Liver (tissue), 4 donors: ENCODE data around the gene DNAJC22. TPM values are rescaled to one million over a fixed set of nuclear protein-coding genes. Genes with fewer than 3 reads are reported as not detected.

Experiments used
- polyA plus RNA-seq, 2 donors: library from polyadenylated mRNA; stranded (reverse) in 1 of 2; unstranded in 1 of 2; fragments of 200-250 nt in 1 of 2; fragments of >200 nt in 1 of 2; fragmentation: Nextera tagmentation in 1 of 2; extraction: Ambion mirVana in 1 of 2; gene quantifications; one replicate each; pipeline versions ENCODE4 v1.2.1 to v1.2.3, GENCODE V29; 2013 to 2015
- total RNA-seq, 2 donors: library from RNA; depleted of rRNA; stranded (reverse); fragments of >200 nt; gene quantifications; one replicate each; pipeline ENCODE4 v1.2.3, GENCODE V29; 2014
- donor health status: healthy.
- donor health status: healthy.
- donor health status: healthy.

Gene DNAJC22
- total and polyA plus RNA-seq, 4 donors = 16.6 to 49.4 (median 28.2) TPM

Other genes starting within 250 kb of the DNAJC22 start
- 10 to 100 TPM; 13.0 to 23.7 TPM for gene LMBR1L, start 236.0 kb upstream of the DNAJC22 start, total RNA-seq
- 10 to 100 TPM in 1 of 2 donors, 1 to 10 TPM in 1; 9.3 to 10.5 TPM for gene LMBR1L, start 236.0 kb upstream of the DNAJC22 start, polyA plus RNA-seq
- gene TUBA1B, start 215.5 kb upstream of the DNAJC22 start, total RNA-seq = 1,000 to 10,000 TPM in 1 of 2 donors, 100 to 1,000 TPM in 1; 161 to 1,268 TPM
- gene TUBA1B, start 215.5 kb upstream of the DNAJC22 start, polyA plus RNA-seq = 100 to 1,000 TPM; 125 to 325 TPM
- gene TUBA1A, start 157.8 kb upstream of the DNAJC22 start, total RNA-seq = 10 to 100 TPM; 14.8 to 28.0 TPM
- 10 to 100 TPM in 1 of 2 donors, 1 to 10 TPM in 1; 4.2 to 17.5 TPM for gene TUBA1A, start 157.8 kb upstream of the DNAJC22 start, polyA plus RNA-seq
- 100 to 1,000 TPM; 102 to 103 TPM for gene TUBA1C, start 81.8 kb upstream of the DNAJC22 start, total RNA-seq
- 100 to 1,000 TPM in 1 of 2 donors, 10 to 100 TPM in 1; 54.6 to 162 TPM for gene TUBA1C, start 81.8 kb upstream of the DNAJC22 start, polyA plus RNA-seq
- gene PRPH, start 51.7 kb upstream of the DNAJC22 start, total RNA-seq = not detected
- under 1 TPM in 1 of 2 donors, not detected in 1; 0.05 TPM for gene PRPH, start 51.7 kb upstream of the DNAJC22 start, polyA plus RNA-seq
- gene TROAP, start 23.6 kb upstream of the DNAJC22 start, total RNA-seq = 10 to 100 TPM in 1 of 2 donors, not detected in 1; 17.5 TPM
- gene TROAP, start 23.6 kb upstream of the DNAJC22 start, polyA plus RNA-seq = 1 to 10 TPM in 1 of 2 donors, under 1 TPM in 1; 0.97 to 2.0 TPM
- gene C1QL4, start 9.7 kb upstream of the DNAJC22 start, total RNA-seq = not detected
- not detected for gene C1QL4, start 9.7 kb upstream of the DNAJC22 start, polyA plus RNA-seq
- 1 to 10 TPM; 4.1 to 5.2 TPM for gene SPATS2, start 20.6 kb downstream of the DNAJC22 start, total RNA-seq
- 1 to 10 TPM; 2.4 to 4.9 TPM for gene SPATS2, start 20.6 kb downstream of the DNAJC22 start, polyA plus RNA-seq
- under 1 TPM in 1 of 2 donors, not detected in 1; 0.19 TPM for gene KCNH3, start 192.1 kb downstream of the DNAJC22 start, total RNA-seq
- under 1 TPM; 0.07 to 0.24 TPM for gene KCNH3, start 192.1 kb downstream of the DNAJC22 start, polyA plus RNA-seq
- 10 to 100 TPM; 24.8 to 33.1 TPM for gene MCRS1, start 221.3 kb downstream of the DNAJC22 start, total RNA-seq
- gene MCRS1, start 221.3 kb downstream of the DNAJC22 start, polyA plus RNA-seq = 10 to 100 TPM; 20.0 to 27.4 TPM